Trophoblast cell (in vitro differentiated cells and primary cell): Measurements from ENCODE around the gene POU2F2.

ENCODE experiments used
- DNase-seq, 2 donors: peaks; one replicate each; pipeline ENCODE4 v3.0.0-alpha.2; 2016
- H2AFZ ChIP-seq: 2 replicates; pipeline ENCODE4 v1.6.1; 2013; ENCODE audit warnings: low read length, moderate library complexity, mild to moderate bottlenecking; ENCODE audit not compliant: insufficient read depth, poor library complexity
- H2AK5ac ChIP-seq: 2 replicates; pipeline ENCODE4 v1.6.1; 2013; ENCODE audit warnings: mild to moderate bottlenecking, low read length
- H2BK120ac ChIP-seq: 2 replicates; pipeline ENCODE4 v1.6.1; 2013; ENCODE audit warnings: low read length, mild to moderate bottlenecking, moderate library complexity; ENCODE audit not compliant: insufficient read depth, poor library complexity
- H2BK12ac ChIP-seq: 2 replicates; pipeline ENCODE4 v1.6.1; 2013; ENCODE audit warnings: mild to moderate bottlenecking, low read length, moderate library complexity
- H2BK5ac ChIP-seq: 2 replicates; pipeline ENCODE4 v1.6.1; 2013; ENCODE audit warnings: low read length, low read depth, moderate library complexity, mild to moderate bottlenecking; ENCODE audit not compliant: poor library complexity
- H3K14ac ChIP-seq: 2 replicates; pipeline ENCODE4 v1.6.1; 2013; ENCODE audit warnings: mild to moderate bottlenecking, low read length
- H3K18ac ChIP-seq: 2 replicates; pipeline ENCODE4 v1.6.1; 2013; ENCODE audit warnings: mild to moderate bottlenecking, low read length
- H3K23ac ChIP-seq: 2 replicates; pipeline ENCODE4 v1.6.1; 2013; ENCODE audit warnings: low read length
- H3K27ac ChIP-seq: 2 replicates; pipeline ENCODE4 v1.5.1; 2013; ENCODE audit warnings: low read depth, mild to moderate bottlenecking, inconsistent platforms, low read length, moderate library complexity
- H3K27me3 ChIP-seq: 2 replicates; pipeline ENCODE4 v1.6.1; 2013; ENCODE audit warnings: inconsistent platforms, mild to moderate bottlenecking, low read length, moderate library complexity; ENCODE audit not compliant: insufficient read depth
- H3K36me3 ChIP-seq, 2 experiments: 1 replicate in 1 of 2; 2 replicates in 1 of 2; pipeline ENCODE4 v1.6.1; 2013; ENCODE audit warnings: low read length in 2 of 2, mild to moderate bottlenecking in 2 of 2, moderate library complexity in 1 of 2; ENCODE audit not compliant: insufficient read depth in 2 of 2, control insufficient read depth in 1 of 2
- H3K4ac ChIP-seq: 2 replicates; pipeline ENCODE4 v1.6.1; 2013; ENCODE audit warnings: low read depth, mild to moderate bottlenecking, low read length, moderate library complexity
- H3K4me1 ChIP-seq, 2 experiments: 1 replicate in 1 of 2; 2 replicates in 1 of 2; pipeline ENCODE4 v1.6.1; 2013; ENCODE audit warnings: low read length in 2 of 2, mild to moderate bottlenecking in 2 of 2, moderate library complexity in 1 of 2; ENCODE audit not compliant: insufficient read depth in 2 of 2, control insufficient read depth in 1 of 2
- H3K4me2 ChIP-seq: 2 replicates; pipeline ENCODE4 v1.6.1; 2013; ENCODE audit warnings: inconsistent platforms, mild to moderate bottlenecking, low read length, moderate library complexity
- H3K4me3 ChIP-seq: 2 replicates; pipeline ENCODE4 v1.5.1; 2013; ENCODE audit warnings: mild to moderate bottlenecking, low read depth, low read length, inconsistent platforms
- H3K79me1 ChIP-seq: one replicate; pipeline ENCODE4 v1.6.1; 2013; ENCODE audit warnings: low read length
- H3K79me2 ChIP-seq: 2 replicates; pipeline ENCODE4 v1.6.1; 2013; ENCODE audit warnings: low read length, mild to moderate bottlenecking; ENCODE audit not compliant: control insufficient read depth, insufficient read depth, poor library complexity
- H3K9ac ChIP-seq: 2 replicates; pipeline ENCODE4 v1.6.1; 2013; ENCODE audit warnings: mild to moderate bottlenecking, low read length
- H3K9me3 ChIP-seq: 2 replicates; pipeline ENCODE4 v1.6.1; 2013; ENCODE audit warnings: low read depth, mild to moderate bottlenecking, control low read depth, inconsistent platforms, low read length; ENCODE audit not compliant: insufficient read depth
- H4K12ac ChIP-seq: 2 replicates; pipeline ENCODE4 v1.6.1; 2013; ENCODE audit warnings: low read depth, mild to moderate bottlenecking, low read length, moderate library complexity
- H4K8ac ChIP-seq: 2 replicates; pipeline ENCODE4 v1.6.1; 2013; ENCODE audit warnings: low read depth, mild to moderate bottlenecking, low read length, moderate library complexity
- H4K91ac ChIP-seq: one replicate; pipeline ENCODE4 v1.6.1; 2013; ENCODE audit warnings: low read depth, mild to moderate bottlenecking, low read length, moderate library complexity
- WGBS: extraction: QIAGEN DNeasy Blood & Tissue Kit; methylation state at CpG from one replicate; pipeline ENCODE4 v1.1.7; 2013; ENCODE audit warnings: missing lambda C conversion rate; ENCODE audit not compliant: insufficient read length, insufficient coverage; ENCODE audit errors: extremely low coverage; 5-methylcytosine and 5-hydroxymethylcytosine counted together

Gene POU2F2

DNA sequence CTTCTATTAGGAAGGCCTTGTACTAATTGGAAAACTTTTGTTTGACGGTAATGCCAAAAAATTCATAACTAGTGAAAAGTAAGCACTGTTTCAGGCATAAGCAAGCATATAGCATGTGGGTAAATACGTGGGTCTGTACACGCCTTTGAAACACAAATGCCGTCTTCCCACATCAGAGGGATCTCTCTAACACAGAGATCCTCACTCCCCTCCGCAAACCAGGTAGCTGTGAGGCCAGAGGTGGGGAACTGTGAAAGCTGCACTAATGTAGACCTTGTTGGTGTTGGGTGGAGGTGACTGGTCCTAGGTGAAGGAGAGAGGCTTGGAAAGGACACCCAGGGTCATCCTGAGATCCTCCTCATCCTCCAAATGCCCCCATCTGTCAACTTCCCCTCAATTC lies 16.0 kb upstream of the POU2F2 start:
- no peak overlapping the region for H4K91ac ChIP-seq
- H2AK5ac ChIP-seq, result no peak overlapping the region
- H2BK12ac ChIP-seq, result no peak overlapping the region
- no peaks in the 10 kb centered on the region for H3K79me1 ChIP-seq
- no peak overlapping the region for H2AFZ ChIP-seq
- no peak overlapping the region for H3K14ac ChIP-seq
- H2BK120ac ChIP-seq, result no peak overlapping the region
- no peak overlapping the region for H3K4me3 ChIP-seq
- H3K9ac ChIP-seq, result no peak overlapping the region
- peaks cover 3% of the 10 kb centered on the region for H3K9me3 ChIP-seq
- no peak overlapping the region for H3K4me2 ChIP-seq
- H3K23ac ChIP-seq, result no peak overlapping the region
- H3K36me3 ChIP-seq, result no peaks in the 10 kb centered on the region
- no peak overlapping the region for H3K4ac ChIP-seq
- H3K79me2 ChIP-seq, result no peaks in the 10 kb centered on the region
- H2BK5ac ChIP-seq, result no peak overlapping the region
- H3K18ac ChIP-seq, result no peak overlapping the region
- WGBS, result no CpG with 5 or more reads among the region's 5 CpGs
- no peaks in the 10 kb centered on the region for H3K27me3 ChIP-seq
- H3K27ac ChIP-seq, result no peak overlapping the region
- no peak overlapping the region for H4K12ac ChIP-seq
- no peak overlapping the region for H4K8ac ChIP-seq
- DNase-seq, result no peak
- H3K4me1 ChIP-seq, result no peaks in the 10 kb centered on the region

DNA sequence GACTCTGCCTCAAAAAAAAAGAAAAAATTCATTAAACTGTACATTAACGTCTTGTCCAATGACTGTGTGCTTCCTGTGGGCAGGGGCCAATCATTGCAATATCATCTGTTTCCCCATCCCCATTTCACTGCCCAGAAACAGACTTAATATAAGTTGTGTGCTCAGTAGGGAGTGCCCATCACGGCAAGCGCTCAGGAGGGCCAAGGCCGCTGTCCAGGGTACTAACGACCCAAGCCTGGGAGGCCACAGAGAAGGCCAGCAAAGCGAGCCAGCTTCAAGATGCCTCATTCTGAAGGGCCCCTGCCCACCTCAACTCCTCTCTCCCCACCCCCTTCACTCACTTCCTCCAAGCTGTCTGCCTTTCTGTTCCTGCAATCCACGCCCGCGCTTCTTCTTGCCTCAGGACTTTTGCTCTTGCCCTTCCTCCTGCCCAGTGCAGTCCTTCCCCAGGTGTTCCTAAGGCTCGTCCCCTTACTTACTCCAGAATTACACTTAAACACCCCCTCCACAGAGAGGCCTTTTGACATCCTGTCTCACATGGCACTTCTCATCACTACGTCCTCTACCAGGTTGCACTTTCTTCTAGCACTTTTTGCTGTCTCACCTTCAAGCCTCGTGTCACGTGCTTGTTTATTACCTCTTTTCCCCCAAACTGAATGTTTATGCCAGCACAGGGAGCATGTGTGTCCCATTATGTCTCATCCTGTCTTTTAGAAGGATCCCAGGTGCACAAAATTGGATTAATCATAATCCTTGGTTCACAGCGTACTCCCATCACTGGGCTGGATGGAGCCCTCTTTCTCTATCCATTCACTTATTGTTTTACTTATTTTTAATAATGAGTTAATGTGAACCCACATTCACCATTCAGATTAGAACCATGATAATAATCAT lies 11.3 kb upstream of the POU2F2 start:
- H3K4me2 ChIP-seq, result no peak overlapping the region
- peak in 1 of 2 donors; percentile 46 for DNase-seq
- peaks cover under 1% of the 10 kb centered on the region for H3K9me3 ChIP-seq
- H2AK5ac ChIP-seq, result no peak overlapping the region
- H4K8ac ChIP-seq, result no peak overlapping the region
- no peak overlapping the region for H2BK12ac ChIP-seq
- H4K12ac ChIP-seq, result no peak overlapping the region
- H2AFZ ChIP-seq, result no peak overlapping the region
- H3K4me3 ChIP-seq, result no peak overlapping the region
- no peak overlapping the region for H3K27ac ChIP-seq
- H4K91ac ChIP-seq, result no peak overlapping the region
- no peak overlapping the region for H2BK5ac ChIP-seq
- H3K18ac ChIP-seq, result no peak overlapping the region
- H3K79me2 ChIP-seq, result no peaks in the 10 kb centered on the region
- H3K23ac ChIP-seq, result no peak overlapping the region
- H3K4ac ChIP-seq, result no peak overlapping the region
- WGBS, result no CpG with 5 or more reads among the region's 14 CpGs
- no peaks in the 10 kb centered on the region for H3K4me1 ChIP-seq
- no peaks in the 10 kb centered on the region for H3K27me3 ChIP-seq
- no peak overlapping the region for H2BK120ac ChIP-seq
- no peaks in the 10 kb centered on the region for H3K36me3 ChIP-seq
- H3K14ac ChIP-seq, result no peak overlapping the region
- no peaks in the 10 kb centered on the region for H3K79me1 ChIP-seq
- H3K9ac ChIP-seq, result no peak overlapping the region

DNA sequence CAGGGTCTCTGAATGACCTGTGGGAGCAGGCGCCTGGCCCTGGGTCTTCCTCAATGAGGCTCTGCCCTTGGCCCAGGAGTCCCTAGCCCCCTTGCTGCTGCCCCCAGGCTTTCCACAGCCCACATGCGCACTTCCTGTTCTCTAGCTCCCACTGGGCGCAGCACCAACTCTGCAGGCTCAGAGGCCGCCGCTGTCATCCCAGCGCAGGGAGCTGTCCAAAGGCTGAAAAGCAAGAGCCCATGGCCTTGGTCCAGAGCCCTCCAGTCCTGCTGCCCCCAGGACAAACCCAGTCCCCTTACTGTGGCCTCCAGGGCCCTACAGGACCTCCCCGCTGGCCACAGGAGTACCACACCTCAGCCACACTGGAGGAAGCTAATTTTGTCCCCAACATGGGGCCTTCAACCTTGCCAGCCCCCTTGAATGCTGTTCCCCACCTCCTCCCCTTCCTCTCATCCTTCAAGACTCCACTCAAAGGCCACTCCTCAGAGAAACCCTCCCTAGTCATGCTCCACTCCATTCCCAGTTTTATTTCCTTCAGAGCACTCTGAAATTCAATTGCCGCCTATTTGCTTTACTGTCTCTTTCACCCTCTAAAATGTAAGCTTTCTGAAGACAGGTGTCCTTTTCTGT lies 8.0 kb upstream of the POU2F2 start:
- Histone ChIP-seq H3K79me2 (no peaks in the 10 kb centered on the region), H3K9me3 (peaks cover 1% of the 10 kb centered on the region), H2AFZ (no peak overlapping the region), H3K14ac (no peak overlapping the region), H3K27ac (no peak overlapping the region), H2BK120ac (no peak overlapping the region), H3K4me3 (no peak overlapping the region), H3K23ac (no peak overlapping the region), H4K91ac (no peak overlapping the region), H3K27me3 (no peaks in the 10 kb centered on the region), H2AK5ac (no peak overlapping the region), H3K79me1 (no peaks in the 10 kb centered on the region), H4K8ac (no peak overlapping the region), H2BK5ac (no peak overlapping the region), H3K36me3 (no peaks in the 10 kb centered on the region), H3K9ac (no peak overlapping the region), H3K4ac (no peak overlapping the region), H4K12ac (no peak overlapping the region), H3K4me2 (no peak overlapping the region), H3K4me1 (no peaks in the 10 kb centered on the region), H2BK12ac (no peak overlapping the region), H3K18ac (no peak overlapping the region)
- WGBS, result no CpG with 5 or more reads among the region's 8 CpGs
- peak; percentile 45 to 79 for DNase-seq

DNA sequence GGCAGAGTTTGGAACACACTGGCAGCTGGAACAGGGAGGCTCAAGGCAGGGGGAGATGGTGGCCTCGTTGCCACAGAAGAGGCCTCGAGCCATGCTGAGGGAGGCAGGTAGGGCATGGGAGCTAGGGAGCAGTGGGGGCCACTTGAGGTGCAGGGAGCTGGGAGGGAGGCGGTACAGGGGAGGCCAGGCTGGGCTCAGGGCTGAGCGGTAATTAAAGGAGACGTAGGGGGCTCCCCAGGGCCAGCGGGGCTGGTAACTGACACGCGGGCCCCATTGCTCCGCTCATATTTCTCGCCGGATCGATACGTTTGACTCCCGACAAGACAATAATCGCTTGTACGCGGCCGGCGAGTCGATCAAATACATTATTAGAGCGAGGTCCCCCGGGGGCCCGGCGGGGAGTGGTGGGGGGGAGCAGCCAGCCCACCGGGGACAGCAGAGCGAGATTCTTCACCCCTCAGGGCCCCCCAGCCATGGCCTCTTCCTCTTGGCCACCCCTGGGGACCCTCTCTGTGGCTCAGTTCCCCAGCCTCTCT lies 2.4 kb upstream of the POU2F2 start:
- Histone ChIP-seq H2BK5ac (no peak overlapping the region), H3K18ac (no peak overlapping the region), H2AFZ (no peak overlapping the region), H3K9ac (no peak overlapping the region), H4K8ac (no peak overlapping the region), H2AK5ac (no peak overlapping the region), H4K12ac (no peak overlapping the region), H2BK120ac (no peak overlapping the region), H3K36me3 (no peaks in the 10 kb centered on the region), H3K27me3 (peaks cover 7% of the 10 kb centered on the region), H3K14ac (no peak overlapping the region), H3K79me2 (no peaks in the 10 kb centered on the region), H3K4me2 (no peak overlapping the region), H3K79me1 (no peaks in the 10 kb centered on the region), H3K4ac (no peak overlapping the region), H4K91ac (no peak overlapping the region), H3K9me3 (peaks cover 1% of the 10 kb centered on the region), H3K27ac (no peak overlapping the region), H2BK12ac (no peak overlapping the region), H3K4me1 (peaks cover 0 to 2% of the 10 kb centered on the region in 2 experiments), H3K4me3 (no peak overlapping the region), H3K23ac (no peak overlapping the region)
- no peak for DNase-seq
- WGBS, result no CpG with 5 or more reads among the region's 26 CpGs
